K562 (cell line): ENCODE data around the gene DNM1. TPM values are rescaled to one million over a fixed set of nuclear protein-coding genes. Genes with fewer than 3 reads are reported as not detected.

Experiments used
- ARID3A ChIP-seq: IDR thresholded peaks from 2 replicates; pipeline ENCODE4 v1.6.1; 2012; ENCODE audit warnings: low read depth, low read length, improper control_type of control experiment, borderline replicate concordance
- BRD4 ChIP-seq: fragments of 200-600 bp; sonication (generic); IDR thresholded peaks from 2 replicates; pipeline ENCODE4 v1.6.1; 2017; ENCODE audit warnings: inconsistent platforms
- CBX3 ChIP-seq, 2 experiments: IDR thresholded peaks; 1 replicate in 1 of 2; 2 replicates in 1 of 2; pipeline ENCODE4 v1.6.1; 2012; ENCODE audit warnings: inconsistent platforms in 2 of 2, low read length in 2 of 2, borderline replicate concordance in 1 of 2, control low read depth in 1 of 2
- CCAR2 ChIP-seq: fragments of 200-400 bp; formaldehyde crosslinking; IDR thresholded peaks from 2 replicates; pipeline ENCODE4 v1.6.1; 2017; ENCODE audit warnings: mild to moderate bottlenecking, low read depth, low read length
- E2F1 ChIP-seq: sonication (generic); formaldehyde crosslinking; IDR thresholded peaks from 2 replicates; pipeline ENCODE4 v1.8.1; 2023; ENCODE audit warnings: mild to moderate bottlenecking, missing genetic modification reagents, moderate library complexity
- HDAC1 ChIP-seq, 2 experiments: fragments of 450-650 bp; IDR thresholded peaks; 2 replicates each; pipeline ENCODE4 v1.6.1; 2016 to 2017; ENCODE audit warnings: inconsistent platforms in 1 of 2, mild to moderate bottlenecking in 1 of 2, moderate library complexity in 1 of 2
- HDGF ChIP-seq: fragments of 450-650 bp; IDR thresholded peaks from 2 replicates; pipeline ENCODE4 v1.6.1; 2016
- HNRNPH1 ChIP-seq: fragments of 200-400 bp; formaldehyde crosslinking; optimal IDR thresholded peaks from 2 replicates; pipeline ENCODE3; 2017; ENCODE audit warnings: low read depth, mild to moderate bottlenecking, low read length, moderate library complexity
- ID3 ChIP-seq, 2 experiments: fragments of 250-450 bp in 1 of 2; fragments of 450-650 bp in 1 of 2; sonication (Bioruptor Pico) in 1 of 2; IDR thresholded peaks; 2 replicates each; pipeline versions ENCODE4 v1.6.1 to v1.8.0; 2016 to 2021; ENCODE audit warnings: mild to moderate bottlenecking in 2 of 2, moderate library complexity in 2 of 2, missing compliant biosample characterization in 1 of 2, missing genetic modification characterization in 1 of 2
- KLF10 ChIP-seq: fragments of 250-450 bp; sonication (Bioruptor Pico); IDR thresholded peaks from 2 replicates; pipeline ENCODE4 v1.6.1; 2021; ENCODE audit warnings: matching md5 sums
- MYBL2 ChIP-seq, 2 experiments: fragments of 450-650 bp in 1 of 2; sonication (generic) in 1 of 2; formaldehyde crosslinking in 1 of 2; IDR thresholded peaks; 2 replicates each; pipeline versions ENCODE4 v1.6.1 to v1.8.1; 2017 to 2022; ENCODE audit warnings: borderline replicate concordance in 1 of 2, inconsistent platforms in 1 of 2, low read depth in 1 of 2, mild to moderate bottlenecking in 1 of 2, missing genetic modification reagents in 1 of 2, moderate library complexity in 1 of 2
- POLR3A ChIP-seq: IDR thresholded peaks from 2 replicates; pipeline ENCODE4 v1.6.1; 2011; ENCODE audit warnings: borderline replicate concordance, mild to moderate bottlenecking, moderate library complexity; ENCODE audit not compliant: insufficient read length, insufficient read depth; ENCODE audit errors: extremely low read depth
- RBFOX2 ChIP-seq: fragments of 200-400 bp; formaldehyde crosslinking; IDR thresholded peaks from 2 replicates; pipeline ENCODE4 v1.6.1; 2017; ENCODE audit warnings: low read depth, mild to moderate bottlenecking, low read length, moderate library complexity
- RFX5 ChIP-seq: IDR thresholded peaks from 2 replicates; pipeline ENCODE4 v1.6.1; 2011; ENCODE audit warnings: low read depth, mild to moderate bottlenecking, improper control_type of control experiment, low read length
- SPI1 ChIP-seq: IDR thresholded peaks from 2 replicates; pipeline ENCODE4 v1.6.1; 2011; ENCODE audit warnings: low read depth, low read length, control low read depth, borderline replicate concordance
- SRSF3 ChIP-seq: fragments of 200-400 bp; formaldehyde crosslinking; IDR thresholded peaks from 2 replicates; pipeline ENCODE4 v1.6.1; 2016; ENCODE audit warnings: mild to moderate bottlenecking, low read length, moderate library complexity; ENCODE audit not compliant: insufficient read depth
- TEAD4 ChIP-seq, 2 experiments: sonication (generic) in 1 of 2; formaldehyde crosslinking in 1 of 2; IDR thresholded peaks; 2 replicates each; pipeline versions ENCODE4 v1.6.1 to v1.8.0; 2012 to 2022; ENCODE audit warnings: borderline replicate concordance in 1 of 2, inconsistent platforms in 1 of 2, low read length in 1 of 2, mild to moderate bottlenecking in 1 of 2, missing genetic modification reagents in 1 of 2
- VEZF1 ChIP-seq: fragments of 200-800 bp; sonication (Bioruptor generic); IDR thresholded peaks from 2 replicates; pipeline ENCODE4 v1.6.1; 2017; ENCODE audit warnings: missing genetic modification characterization, missing compliant biosample characterization
- ZBTB2 ChIP-seq: fragments of 450-650 bp; IDR thresholded peaks from 2 replicates; pipeline ENCODE4 v1.6.1; 2016; ENCODE audit warnings: antibody characterized with exemption
- ZNF239 ChIP-seq: fragments of 250-450 bp; sonication (Bioruptor Pico); IDR thresholded peaks from 2 replicates; pipeline ENCODE4 v1.4.0; 2020; ENCODE audit warnings: mild to moderate bottlenecking
- ZNF24 ChIP-seq: fragments of 450-650 bp; IDR thresholded peaks from 2 replicates; pipeline ENCODE4 v1.6.1; 2016
- ZNF76 ChIP-seq: fragments of 250-450 bp; sonication (Bioruptor Pico); IDR thresholded peaks from 2 replicates; pipeline ENCODE4 v1.4.0; 2020; ENCODE audit warnings: mild to moderate bottlenecking, moderate library complexity, borderline replicate concordance
- polyA plus RNA-seq, 8 experiments: library from polyadenylated mRNA; depleted of rRNA in 4 of 8; stranded (reverse) in 5 of 8; unstranded in 3 of 8; fragments of >200 nt; fragmentation: Nextera tagmentation in 2 of 8; fragmentation: Illumina TruSeq in 1 of 8; extraction: Ambion mirVana in 2 of 8; extraction: Trizol in 1 of 8; gene quantifications; 2 replicates each; pipeline versions ENCODE4 v1.2.1 to v1.2.3, GENCODE V29; 2011 to 2014; ENCODE audit warnings: inconsistent platforms in 1 of 8, missing spikeins in 1 of 8
- total RNA-seq, 7 experiments: library from RNA; depleted of rRNA in 6 of 7; stranded (reverse); fragments of >200 nt in 6 of 7; fragmentation: Illumina TruSeq in 2 of 7; extraction: Trizol in 2 of 7; gene quantifications; 2 replicates each; pipeline versions ENCODE4 v1.2.1 to v1.2.3, GENCODE V29; 2011 to 2021; ENCODE audit warnings: low replicate concordance in 1 of 7

The DNM1 gene
- total and polyA plus RNA-seq, 9 of the 15 experiments (the other 6 are each of a cell fraction or from before 2014, with no cell fraction given): 0.39 to 23.1 (median 9.1) TPM

GRCh38 chr9:128226412-128226801, 23.2 kb downstream of the DNM1 start (continued):
- TF ChIP-seq CCAR2: no peak
- 0 out of 2 replicates have a peak, but pooled peaks have one; percentile 26 for TF ChIP-seq ZNF24
- TF ChIP-seq HDAC1 (IDR thresholded peaks at IDR 0.05): peak in 1 of 2 experiments; percentile 35; a peak in 1 of 4 replicates
- no peak for TF ChIP-seq TEAD4 (IDR thresholded peaks at IDR 0.05; ENCODE audit: low read length)
- TF ChIP-seq TEAD4 (CRISPR knock-in tag; IDR thresholded peaks at IDR 0.05; ENCODE audit: borderline replicate concordance): no peak
- no peak for TF ChIP-seq HNRNPH1
- TF ChIP-seq ZNF239 (CRISPR knock-in tag): no peak
- no peak for TF ChIP-seq MYBL2 (IDR thresholded peaks at IDR 0.05; ENCODE audit: low read depth)
- no peak for TF ChIP-seq MYBL2 (CRISPR knock-in tag; IDR thresholded peaks at IDR 0.05; ENCODE audit: borderline replicate concordance)
- peak; percentile 32; the same call in 1 of the 2 replicates for TF ChIP-seq SPI1
- TF ChIP-seq RFX5: no peak
- TF ChIP-seq POLR3A: no peak
- TF ChIP-seq HDGF: no peak
- no peak for TF ChIP-seq VEZF1
- TF ChIP-seq RBFOX2: no peak
- no peak for TF ChIP-seq BRD4
- TF ChIP-seq ARID3A: no peak
- TF ChIP-seq SRSF3: no peak
- TF ChIP-seq E2F1 (CRISPR knock-in tag): 0 out of 2 replicates have a peak, but pooled peaks have one; percentile 31
- no peak for TF ChIP-seq ZBTB2
- TF ChIP-seq CBX3 (IDR thresholded peaks at IDR 0.05; ENCODE audit: borderline replicate concordance in 1 of 2, low read length in 2 of 2): peak in 1 of 2 experiments; percentile 84; a peak in 2 of 3 replicates
- TF ChIP-seq KLF10: no peak
- TF ChIP-seq ID3 (CRISPR knock-in tag; IDR thresholded peaks at IDR 0.05): no peak
- TF ChIP-seq ID3 (tag; IDR thresholded peaks at IDR 0.05): 0 out of 2 replicates have a peak, but pooled peaks have one; percentile 35
- no peak for TF ChIP-seq ZNF76 (CRISPR knock-in tag)
